Adipose tissue (tissue), 3 donors: ENCODE data around the gene ASIC4. TPM values are rescaled to one million over a fixed set of nuclear protein-coding genes. Genes with fewer than 3 reads are reported as not detected.

ENCODE experiments used
- H3K27ac ChIP-seq: one replicate; pipeline ENCODE4 v1.5.1; 2013; ENCODE audit warnings: low read depth, low read length
- WGBS, 3 donors: extraction: QIAGEN DNeasy Blood & Tissue Kit; methylation state at CpG; one replicate each; pipeline ENCODE4 v1.1.7; 2013; 5-methylcytosine and 5-hydroxymethylcytosine counted together
- polyA plus RNA-seq, 3 donors: library from polyadenylated mRNA; stranded (reverse); fragments of 200-250 nt; gene quantifications; one replicate each; pipeline ENCODE4 v1.2.3, GENCODE V29; 2013
- donor health status: healthy with polysubstance abuse.
- donor health status: Bipolar disorder and iron deficiency.
- donor health status: healthy.

The ASIC4 gene, protein sequence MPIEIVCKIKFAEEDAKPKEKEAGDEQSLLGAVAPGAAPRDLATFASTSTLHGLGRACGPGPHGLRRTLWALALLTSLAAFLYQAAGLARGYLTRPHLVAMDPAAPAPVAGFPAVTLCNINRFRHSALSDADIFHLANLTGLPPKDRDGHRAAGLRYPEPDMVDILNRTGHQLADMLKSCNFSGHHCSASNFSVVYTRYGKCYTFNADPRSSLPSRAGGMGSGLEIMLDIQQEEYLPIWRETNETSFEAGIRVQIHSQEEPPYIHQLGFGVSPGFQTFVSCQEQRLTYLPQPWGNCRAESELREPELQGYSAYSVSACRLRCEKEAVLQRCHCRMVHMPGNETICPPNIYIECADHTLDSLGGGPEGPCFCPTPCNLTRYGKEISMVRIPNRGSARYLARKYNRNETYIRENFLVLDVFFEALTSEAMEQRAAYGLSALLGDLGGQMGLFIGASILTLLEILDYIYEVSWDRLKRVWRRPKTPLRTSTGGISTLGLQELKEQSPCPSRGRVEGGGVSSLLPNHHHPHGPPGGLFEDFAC
- under 1 TPM in 2 of 3 donors, not detected in 1; 0.02 to 0.11 TPM for polyA plus RNA-seq

DNA sequence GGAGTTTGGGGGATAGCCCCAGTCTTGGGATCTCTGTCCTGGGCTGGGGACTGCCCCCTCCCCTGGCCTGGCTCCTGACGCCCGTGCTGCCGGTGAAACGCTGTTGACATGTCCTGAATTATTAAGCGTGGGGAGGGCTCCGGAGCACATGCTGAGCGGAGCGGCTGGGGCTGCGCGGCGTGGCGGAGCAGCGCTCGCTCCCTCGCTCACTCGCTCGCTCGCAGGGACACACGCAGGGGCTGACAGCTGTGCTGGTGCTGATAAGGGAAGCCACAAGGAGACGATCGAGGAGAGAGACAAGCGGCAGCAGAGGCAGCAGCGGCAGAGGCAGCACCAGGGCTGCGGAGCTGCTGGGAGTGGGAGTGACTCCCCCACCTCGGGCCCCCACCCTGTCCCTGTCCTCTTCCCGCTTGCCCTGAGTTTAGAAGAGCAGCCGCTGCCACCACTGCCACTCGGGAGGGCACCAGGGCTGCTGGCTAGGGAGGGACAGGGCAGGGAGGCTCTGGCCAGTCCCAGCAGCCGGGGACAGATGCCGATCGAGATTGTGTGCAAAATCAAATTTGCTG, at the start of gene ASIC4:
Gene ASIC4, plus strand, starts transcription at position 287 of the 566 bp plus-strand sequence. Its CDS starts 243 bp downstream, at position 530.
- WGBS, 3 donors: 8 to 12% (median 10%) methylated on average over 31 of the region's 31 CpGs
- no peak within 1 kb of the TSS for H3K27ac ChIP-seq

DNA sequence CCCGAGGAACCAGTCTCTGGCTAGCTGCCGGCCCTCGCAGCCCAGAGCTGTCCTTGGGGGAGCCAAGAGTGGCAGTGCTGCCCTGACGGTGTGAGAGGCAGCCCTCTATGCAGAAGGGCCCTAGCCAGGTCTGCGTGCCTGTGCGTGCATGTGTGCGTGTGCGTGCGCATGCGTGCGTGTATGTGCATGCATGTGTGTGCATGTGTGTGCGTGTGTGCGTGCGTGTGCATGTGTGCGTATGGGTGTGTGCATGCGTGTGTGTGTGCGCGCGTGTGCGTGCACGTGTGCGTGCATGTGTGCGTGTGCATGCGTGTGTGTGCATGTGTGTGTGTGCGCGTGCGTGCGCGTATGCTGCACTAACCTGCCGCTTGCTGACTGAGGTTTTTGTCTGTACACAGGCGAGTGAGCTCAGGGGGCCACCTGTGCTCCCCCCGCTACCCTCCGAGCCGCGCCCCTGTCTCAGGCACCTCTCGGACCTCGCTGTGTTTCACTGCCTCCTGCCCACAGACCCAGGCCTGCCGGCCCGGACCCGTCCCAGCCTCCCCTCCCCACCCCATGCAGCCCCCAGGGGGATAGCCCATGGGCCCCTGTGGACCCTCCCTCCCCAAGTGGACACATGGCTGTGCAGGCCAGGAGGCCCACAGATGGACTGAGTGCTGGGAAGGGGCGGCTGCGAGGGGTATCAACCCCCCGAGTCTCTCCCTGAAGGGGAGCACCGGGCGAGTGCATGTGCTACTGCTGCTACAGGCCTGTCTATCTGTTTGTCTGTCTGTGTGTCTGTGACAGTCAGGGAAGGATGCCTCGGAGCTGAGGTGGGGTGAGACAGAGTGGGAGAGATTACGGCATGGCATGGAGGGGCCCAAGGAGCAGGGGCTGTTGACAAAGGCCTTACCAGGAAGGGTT, 48.4 kb upstream of the ASIC4 start:
- 85 to 94% (median 90%) methylated on average over 47 of the region's 47 CpGs for WGBS, 3 donors
- no peak overlapping the region for H3K27ac ChIP-seq

DNA sequence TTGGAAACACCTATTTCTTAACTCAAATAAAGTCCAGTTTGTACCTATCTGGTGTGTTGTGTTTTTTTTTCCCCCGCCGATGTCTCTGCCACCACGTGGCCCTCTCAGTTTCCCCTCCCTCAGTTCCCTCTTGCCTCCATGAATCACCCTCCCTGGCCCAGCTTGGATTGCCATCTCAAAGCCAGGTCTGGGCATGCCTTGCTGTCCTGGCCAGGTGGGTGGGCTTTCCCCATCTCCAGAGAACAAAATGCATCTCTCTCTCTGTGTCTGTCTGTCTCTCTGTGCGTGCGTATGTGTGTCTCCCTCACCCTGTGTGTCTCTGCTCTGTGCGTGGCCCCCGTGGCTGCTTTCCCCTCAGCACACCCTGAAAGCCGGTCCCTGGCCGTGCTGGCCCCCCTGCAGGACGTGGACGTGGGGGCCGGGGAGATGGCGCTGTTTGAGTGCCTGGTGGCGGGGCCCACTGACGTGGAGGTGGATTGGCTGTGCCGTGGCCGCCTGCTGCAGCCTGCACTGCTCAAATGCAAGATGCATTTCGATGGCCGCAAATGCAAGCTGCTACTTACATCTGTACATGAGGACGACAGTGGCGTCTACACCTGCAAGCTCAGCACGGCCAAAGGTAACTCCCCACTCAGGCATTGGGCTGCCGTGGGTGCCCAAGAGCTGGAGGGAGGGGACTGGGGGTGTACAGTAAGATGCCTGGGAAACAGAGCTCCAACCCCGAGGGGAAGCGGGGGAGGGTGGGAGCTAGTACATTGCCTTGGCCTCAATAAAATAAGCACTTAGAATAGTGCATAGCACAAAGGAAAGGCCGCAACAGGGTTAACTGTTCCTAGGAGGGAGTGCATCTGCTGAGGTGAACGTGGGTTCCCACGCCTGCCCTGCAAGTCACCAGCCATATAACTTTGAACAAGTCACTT, 47.2 kb upstream of the ASIC4 start:
- H3K27ac ChIP-seq: no peak overlapping the region
- 80 to 84% (median 82%) methylated on average over 28 of the region's 28 CpGs for WGBS, 3 donors

DNA sequence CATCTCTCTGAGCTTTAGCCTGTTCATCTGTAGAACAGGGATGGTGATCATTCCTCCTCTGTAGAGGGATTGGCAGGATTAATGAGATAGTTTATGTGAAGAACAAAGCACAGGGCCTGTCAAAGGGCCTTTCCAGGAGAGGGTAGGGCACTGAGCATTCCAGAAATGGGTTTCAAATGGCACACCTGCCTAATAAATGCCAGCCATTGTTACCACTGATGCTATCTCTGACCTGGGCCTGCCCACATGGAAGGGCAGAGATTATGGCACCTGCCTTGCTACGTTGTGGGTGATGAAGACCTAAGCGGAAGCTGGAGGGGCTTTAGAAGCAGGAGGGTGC, 46.6 kb upstream of the ASIC4 start:
- 75 to 82% (median 78%) methylated on average over 2 of the region's 2 CpGs for WGBS, 3 donors
- H3K27ac ChIP-seq: no peak overlapping the region

DNA sequence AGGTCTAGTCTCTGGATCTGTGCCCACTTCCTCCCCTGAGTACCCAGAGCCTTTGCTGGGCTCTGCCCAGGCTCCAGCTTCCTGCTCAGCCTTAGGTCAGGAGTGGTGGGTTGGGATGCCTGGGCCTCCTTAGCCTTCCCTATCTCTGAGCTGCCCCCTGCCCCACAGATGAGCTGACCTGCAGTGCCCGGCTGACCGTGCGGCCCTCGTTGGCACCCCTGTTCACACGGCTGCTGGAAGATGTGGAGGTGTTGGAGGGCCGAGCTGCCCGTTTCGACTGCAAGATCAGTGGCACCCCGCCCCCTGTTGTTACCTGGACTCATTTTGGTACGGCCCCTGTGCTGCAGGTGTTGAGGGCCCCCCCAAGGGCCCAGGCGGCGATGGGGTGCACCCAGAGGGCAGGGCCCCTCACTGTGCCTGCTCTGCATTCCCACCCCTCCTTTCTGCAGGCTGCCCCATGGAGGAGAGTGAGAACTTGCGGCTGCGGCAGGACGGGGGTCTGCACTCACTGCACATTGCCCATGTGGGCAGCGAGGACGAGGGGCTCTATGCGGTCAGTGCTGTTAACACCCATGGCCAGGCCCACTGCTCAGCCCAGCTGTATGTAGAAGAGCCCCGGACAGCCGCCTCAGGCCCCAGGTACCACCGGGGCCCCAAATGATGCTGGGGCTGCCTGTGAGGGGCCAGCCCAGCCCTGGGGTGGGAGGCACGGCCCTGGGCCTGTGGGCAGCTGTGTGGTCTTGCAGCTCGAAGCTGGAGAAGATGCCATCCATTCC, 45.7 kb upstream of the ASIC4 start:
- 93% methylated on average over 23 of the region's 23 CpGs for WGBS, 3 donors
- no peak overlapping the region for H3K27ac ChIP-seq

DNA sequence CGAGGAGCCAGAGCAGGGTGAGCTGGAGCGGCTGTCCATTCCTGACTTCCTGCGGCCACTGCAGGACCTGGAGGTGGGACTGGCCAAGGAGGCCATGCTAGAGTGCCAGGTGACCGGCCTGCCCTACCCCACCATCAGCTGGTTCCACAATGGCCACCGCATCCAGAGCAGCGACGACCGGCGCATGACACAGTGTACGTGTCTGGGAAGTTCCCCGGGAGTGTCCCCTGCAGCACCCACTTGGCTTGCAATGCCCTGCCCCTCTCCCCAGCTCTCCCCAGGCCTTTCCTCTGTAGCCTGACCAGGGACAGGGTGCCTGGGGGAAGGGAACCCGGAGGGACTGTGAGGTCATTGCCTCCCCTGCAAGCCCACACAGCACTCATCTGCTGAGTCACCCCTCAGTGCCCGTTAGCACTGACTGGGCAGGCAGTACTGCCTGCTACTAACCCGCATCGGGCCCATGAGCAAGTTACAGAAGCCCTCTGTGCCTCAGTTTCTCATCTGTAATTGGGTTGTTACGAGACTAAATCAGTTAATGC, 45.0 kb upstream of the ASIC4 start:
- 85 to 91% (median 87%) methylated on average over 16 of the region's 16 CpGs for WGBS, 3 donors

DNA sequence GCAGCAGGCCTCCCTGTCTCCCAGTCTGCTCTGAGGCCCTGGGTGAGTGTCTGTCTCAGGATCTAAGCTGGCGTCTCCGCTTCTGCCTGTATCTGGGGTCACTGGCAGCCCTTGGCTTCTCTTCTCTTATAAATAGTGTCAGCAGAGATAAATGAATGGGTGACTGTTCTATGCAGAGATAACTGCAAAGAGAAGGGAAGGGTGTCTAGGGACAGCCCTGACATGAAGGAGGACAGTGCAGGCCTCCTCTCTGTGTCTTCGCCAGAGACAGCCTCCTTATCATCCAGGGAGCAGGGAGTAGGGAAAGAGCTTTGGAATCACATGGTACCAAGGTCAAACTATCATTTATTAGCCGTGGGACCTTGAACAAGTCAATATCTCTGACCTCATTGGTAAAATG, 43.9 kb upstream of the ASIC4 start:
- H3K27ac ChIP-seq: no peak overlapping the region
- WGBS, 3 donors: 58 to 81% (median 72%) methylated on average over 4 of the region's 4 CpGs

More for the DNA sequence above, 45.0 kb upstream of the ASIC4 start:
- H3K27ac ChIP-seq: no peak overlapping the region

DNA sequence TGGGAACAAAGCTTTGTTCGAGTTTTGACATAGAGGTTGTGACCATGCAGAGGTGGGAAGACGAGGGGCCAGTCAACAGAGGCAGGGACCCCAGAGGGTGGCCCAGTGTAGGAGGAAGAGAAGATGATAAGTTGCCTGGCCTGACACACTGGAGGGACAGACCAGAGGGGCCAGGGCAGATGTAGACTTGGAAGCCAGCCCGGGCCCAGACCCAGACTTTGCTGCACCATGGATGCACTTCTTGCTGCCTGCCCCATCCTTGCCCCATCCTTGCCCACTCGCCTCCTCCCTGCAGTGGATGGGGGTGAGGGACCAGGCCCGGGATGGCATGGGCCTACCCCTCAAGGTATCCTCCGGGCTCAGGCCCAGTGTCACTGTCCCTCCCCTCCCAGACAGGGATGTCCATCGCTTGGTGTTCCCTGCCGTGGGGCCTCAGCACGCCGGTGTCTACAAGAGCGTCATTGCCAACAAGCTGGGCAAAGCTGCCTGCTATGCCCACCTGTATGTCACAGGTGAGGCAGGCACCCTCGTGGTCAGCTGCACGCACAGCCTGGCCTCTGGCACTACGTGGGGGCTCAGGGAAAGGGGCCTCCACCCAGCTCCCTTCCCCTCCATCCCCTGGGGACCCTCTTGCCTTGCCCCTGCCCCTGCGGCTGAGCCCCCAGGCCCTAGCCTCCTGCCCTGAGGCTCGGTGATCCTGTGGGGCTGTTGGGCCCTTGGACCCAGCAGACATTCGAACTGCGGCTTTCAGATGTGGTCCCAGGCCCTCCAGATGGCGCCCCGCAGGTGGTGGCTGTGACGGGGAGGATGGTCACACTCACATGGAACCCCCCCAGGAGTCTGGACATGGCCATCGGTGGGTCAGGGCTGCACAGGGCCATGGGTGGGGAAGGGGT, 42.6 kb upstream of the ASIC4 start:
- no peak overlapping the region for H3K27ac ChIP-seq
- WGBS, 3 donors: 84 to 87% (median 87%) methylated on average over 22 of the region's 22 CpGs

DNA sequence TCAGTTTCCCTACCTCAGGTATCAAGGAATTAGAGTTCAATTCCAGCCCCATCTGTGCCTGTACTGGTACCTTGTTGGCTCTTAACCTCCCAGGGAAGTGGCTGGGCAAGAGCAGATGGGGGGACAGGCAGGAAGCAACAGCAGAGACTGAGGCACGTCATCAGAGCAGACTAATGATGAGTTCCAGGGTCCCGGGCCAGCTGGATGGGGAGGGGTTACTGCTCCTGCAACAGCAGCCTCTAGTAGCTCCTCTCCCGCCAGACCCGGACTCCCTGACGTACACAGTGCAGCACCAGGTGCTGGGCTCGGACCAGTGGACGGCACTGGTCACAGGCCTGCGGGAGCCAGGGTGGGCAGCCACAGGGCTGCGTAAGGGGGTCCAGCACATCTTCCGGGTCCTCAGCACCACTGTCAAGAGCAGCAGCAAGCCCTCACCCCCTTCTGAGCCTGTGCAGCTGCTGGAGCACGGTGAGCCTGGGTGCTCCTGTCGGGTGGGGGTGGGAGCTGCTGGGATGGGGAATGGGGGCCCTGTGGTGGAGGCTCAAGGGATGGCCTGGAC, 41.6 kb upstream of the ASIC4 start:
- WGBS, 3 donors: 81 to 87% (median 82%) methylated on average over 12 of the region's 12 CpGs
- H3K27ac ChIP-seq: no peak overlapping the region

DNA sequence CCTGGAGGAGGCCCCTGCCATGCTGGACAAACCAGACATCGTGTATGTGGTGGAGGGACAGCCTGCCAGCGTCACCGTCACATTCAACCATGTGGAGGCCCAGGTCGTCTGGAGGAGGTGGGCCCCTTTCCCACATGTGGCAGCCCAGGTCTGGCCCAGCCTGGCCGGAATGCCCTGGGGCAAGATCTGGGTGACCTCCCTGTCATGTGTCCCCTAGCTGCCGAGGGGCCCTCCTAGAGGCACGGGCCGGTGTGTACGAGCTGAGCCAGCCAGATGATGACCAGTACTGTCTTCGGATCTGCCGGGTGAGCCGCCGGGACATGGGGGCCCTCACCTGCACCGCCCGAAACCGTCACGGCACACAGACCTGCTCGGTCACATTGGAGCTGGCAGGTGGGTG, 40.8 kb upstream of the ASIC4 start:
- no peak overlapping the region for H3K27ac ChIP-seq
- WGBS, 3 donors: 84 to 92% (median 85%) methylated on average over 18 of the region's 18 CpGs

DNA sequence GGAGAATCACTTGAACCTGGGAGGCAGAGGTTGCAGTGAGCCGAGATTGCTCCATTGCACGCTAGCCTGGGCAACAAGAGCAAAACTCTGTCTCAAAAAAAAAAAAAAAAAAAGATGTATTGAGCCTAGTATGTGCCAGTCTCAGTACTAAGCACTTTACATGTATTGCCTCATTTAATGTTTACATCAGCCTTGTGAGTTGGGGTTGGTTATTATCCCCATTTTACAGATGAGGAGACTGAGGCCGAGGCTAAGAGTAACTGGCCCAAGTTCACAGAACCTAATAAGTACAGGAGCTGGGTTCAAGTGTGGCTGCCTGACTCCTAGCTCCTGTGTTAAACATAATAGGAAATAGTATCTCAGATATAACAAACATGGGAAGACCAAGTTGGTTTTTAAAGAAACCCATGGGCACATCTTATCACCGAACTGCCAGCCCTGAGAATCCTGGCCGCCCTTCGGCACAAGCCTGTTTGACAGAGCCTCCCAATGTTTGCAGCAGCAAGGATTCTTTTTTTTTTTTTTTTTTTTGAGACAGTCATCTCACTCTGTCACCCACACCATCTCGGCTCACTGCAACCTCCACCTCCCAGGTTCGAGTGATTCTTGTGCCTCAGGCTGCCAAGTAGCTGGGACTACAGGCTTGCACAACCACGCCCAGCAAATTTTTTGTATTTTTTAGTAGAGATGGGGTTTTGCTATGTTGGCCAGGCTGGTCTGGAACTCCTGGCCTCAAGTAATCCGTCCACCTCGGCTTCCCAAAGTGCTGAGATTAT, 39.8 kb upstream of the ASIC4 start:
- no peak overlapping the region for H3K27ac ChIP-seq
- 78 to 86% (median 85%) methylated on average over 11 of the region's 11 CpGs for whole genome bisulfite sequencing, 3 donors

DNA sequence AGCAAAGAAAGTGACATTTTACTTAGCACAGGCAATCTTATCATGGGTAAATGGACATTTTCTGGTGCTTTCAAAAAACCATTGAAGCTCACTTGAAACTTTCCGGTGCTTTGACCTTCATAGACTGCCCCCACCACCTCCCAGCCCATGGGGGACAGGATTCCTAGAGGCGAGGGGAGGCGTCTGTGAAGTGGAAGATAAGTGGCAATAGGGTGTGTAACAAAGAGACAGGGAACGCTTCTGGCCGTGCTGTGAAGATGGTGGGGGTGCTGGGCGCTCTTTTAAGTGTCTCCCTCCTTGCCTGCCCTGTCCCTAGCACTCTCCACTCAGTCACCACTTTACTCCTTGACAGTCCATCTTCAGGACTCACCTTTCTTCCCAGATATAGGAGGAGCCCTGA, 39.0 kb upstream of the ASIC4 start:
- 50 to 78% (median 71%) methylated on average over 6 of the region's 6 CpGs for WGBS, 3 donors
- H3K27ac ChIP-seq: no peak overlapping the region

DNA sequence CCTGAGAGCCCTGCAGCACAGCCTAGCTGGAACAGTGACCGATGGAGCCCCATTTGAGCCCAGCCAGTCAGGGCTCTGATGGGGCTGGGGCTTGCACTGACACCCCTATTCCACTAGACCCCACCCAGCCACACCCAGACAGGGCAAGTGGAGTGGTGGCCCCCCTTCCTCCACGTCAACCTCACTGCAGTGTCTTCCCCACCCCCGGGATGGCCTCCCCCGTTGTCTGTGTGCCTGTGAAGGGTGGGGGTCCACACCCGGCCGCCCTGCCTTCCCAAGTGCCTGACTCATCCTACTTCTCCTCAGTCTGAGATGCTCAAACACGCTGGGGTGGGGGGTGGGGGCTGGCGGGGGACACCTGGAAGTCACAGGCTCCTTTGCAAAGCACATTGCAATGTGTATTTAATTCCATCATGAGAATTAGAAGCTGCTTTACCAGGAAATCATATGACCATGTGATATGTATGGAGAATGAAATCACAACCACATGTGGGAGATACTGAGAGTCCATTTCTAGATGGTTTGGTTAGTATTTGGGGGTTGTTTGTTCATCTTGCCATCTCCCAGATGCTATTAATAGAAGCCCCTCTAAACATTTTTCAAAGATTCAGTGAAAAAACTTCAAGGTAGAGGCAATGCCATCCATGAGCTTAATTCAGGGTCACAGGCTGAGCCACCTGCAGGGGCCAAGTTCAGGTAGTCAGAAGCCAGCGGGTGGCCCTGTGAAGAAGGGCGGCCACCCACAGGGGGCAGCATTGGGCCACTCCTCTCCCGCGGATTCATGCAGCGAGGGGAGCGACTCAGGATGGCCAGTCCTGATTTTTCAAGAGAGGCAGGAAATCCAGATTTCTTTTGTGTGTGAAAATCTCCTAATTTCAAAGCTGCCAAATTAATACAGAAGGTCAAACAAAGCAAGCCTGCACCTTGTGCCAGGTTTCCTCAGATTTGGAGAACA, 38.3 kb upstream of the ASIC4 start:
- 35 to 38% (median 37%) methylated on average over 14 of the region's 14 CpGs for whole genome bisulfite sequencing, 3 donors
- H3K27ac ChIP-seq: no peak overlapping the region

DNA sequence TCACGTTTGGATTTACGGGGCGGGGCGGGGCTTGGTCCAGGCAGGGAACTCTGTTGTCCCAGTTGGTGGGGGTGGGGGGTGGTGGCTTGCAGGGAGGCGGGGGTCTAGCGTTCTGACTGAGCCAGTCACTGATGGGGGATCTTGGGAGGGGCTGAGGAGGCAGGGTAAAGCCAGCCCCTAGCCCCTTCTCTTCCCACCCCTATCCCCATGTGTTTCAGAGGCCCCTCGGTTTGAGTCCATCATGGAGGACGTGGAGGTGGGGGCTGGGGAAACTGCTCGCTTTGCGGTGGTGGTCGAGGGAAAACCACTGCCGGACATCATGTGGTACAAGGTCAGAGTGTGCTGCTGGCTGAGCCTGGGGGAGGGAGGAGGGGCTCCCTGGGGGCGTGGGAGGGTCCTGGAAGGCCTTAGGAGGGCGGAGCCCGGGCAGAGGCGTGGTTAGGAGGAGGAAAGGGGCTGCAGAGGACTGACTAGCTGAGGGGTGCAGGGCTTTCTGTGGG, 37.6 kb upstream of the ASIC4 start:
- H3K27ac ChIP-seq: no peak overlapping the region

More for the DNA sequence above, 37.6 kb upstream of the ASIC4 start:
- WGBS, 3 donors: 7 to 15% (median 14%) methylated on average over 16 of the region's 16 CpGs
